GM18870 (cell line): ENCODE results near the gene TSPAN19.
"Not testable (repeated sequence)": the region's sequence is repeated elsewhere in the genome, so short reads cannot be mapped to it uniquely, and the experiment has no call there.

Experiments used
- ATAC-seq: cut with Tn5 transposase; IDR thresholded peaks from one replicate; pipeline ENCODE4 v1.9.1; 2021; ENCODE audit warnings: moderate library complexity; ENCODE audit not compliant: unreplicated experiment

Gene TSPAN19

GRCh38 chr12:85036234-85036707 lies at the start of gene TSPAN19, which contains the start of gene LRRIQ1:
TSS of gene TSPAN19 (minus strand) at chr12:85036277. CDS start at chr12:85029946, 6,331 bp downstream.
TSS of gene LRRIQ1 (plus strand) at chr12:85036351. CDS start at chr12:85038177, 1,826 bp downstream.
- peak; percentile 99 for ATAC-seq

- ATAC-seq: no peak
Observed at GRCh38 chr12:85085066-85085465, 49.0 kb upstream of the TSPAN19 start.

- ATAC-seq: peak; percentile 77
Observed at GRCh38 chr12:85076688-85077430, 40.8 kb upstream of the TSPAN19 start.

GRCh38 chr12:85072826-85073225 lies 36.7 kb upstream of the TSPAN19 start:
- ATAC-seq: no peak

GRCh38 chr12:85065837-85066482 lies 29.9 kb upstream of the TSPAN19 start:
- ATAC-seq: no peak

GRCh38 chr12:85060916-85061315 lies 24.8 kb upstream of the TSPAN19 start:
- no peak for ATAC-seq

- ATAC-seq: no peak
Observed at GRCh38 chr12:85059594-85059993, 23.5 kb upstream of the TSPAN19 start.

- no peak for ATAC-seq
Observed at GRCh38 chr12:85058339-85058738, 22.3 kb upstream of the TSPAN19 start.

- peak; percentile 85 for ATAC-seq
Observed at GRCh38 chr12:85057370-85057963, 21.4 kb upstream of the TSPAN19 start.

GRCh38 chr12:85043829-85044228 lies 7.8 kb upstream of the TSPAN19 start:
- ATAC-seq: no peak

GRCh38 chr12:85041395-85041794 lies 5.3 kb upstream of the TSPAN19 start:
- no peak for ATAC-seq

GRCh38 chr12:85036733-85037132 lies 656 bp upstream of the TSPAN19 start:
- no peak for ATAC-seq

- no peak for ATAC-seq
Observed at GRCh38 chr12:85029456-85029855, 6.6 kb downstream of the TSPAN19 start.

GRCh38 chr12:85018098-85018497 lies 18.0 kb downstream of the TSPAN19 start:
- no peak for ATAC-seq

GRCh38 chr12:85017618-85018017 lies 18.5 kb downstream of the TSPAN19 start:
- no peak for ATAC-seq

GRCh38 chr12:85017133-85017532 lies 18.9 kb downstream of the TSPAN19 start:
- ATAC-seq: no peak

GRCh38 chr12:85016413-85016812 lies 19.7 kb downstream of the TSPAN19 start:
- ATAC-seq: no peak

- no peak for ATAC-seq
Observed at GRCh38 chr12:85007836-85008235, 28.2 kb downstream of the TSPAN19 start.

- ATAC-seq: no peak
Observed at GRCh38 chr12:85006206-85006605, 29.9 kb downstream of the TSPAN19 start.

GRCh38 chr12:85005615-85006014 lies 30.5 kb downstream of the TSPAN19 start:
- ATAC-seq: no peak

- ATAC-seq: not testable (repeated sequence)
Observed at GRCh38 chr12:85005047-85005446, 31.0 kb downstream of the TSPAN19 start.

- no peak for ATAC-seq
Observed at GRCh38 chr12:85004204-85004603, 31.9 kb downstream of the TSPAN19 start.
